Breast epithelium (tissue), 4 donors: Measurements from ENCODE around the gene CPLANE2. TPM values are rescaled to one million over a fixed set of nuclear protein-coding genes. Genes with fewer than 3 reads are reported as not detected.

Experiments used
- DNase-seq, 2 donors: peaks; one replicate each; pipeline ENCODE4 v3.0.0-alpha.2; 2019; ENCODE audit warnings: low spot score in 2 of 2
- H3K27ac ChIP-seq, 2 donors: fragments of 200-600 bp; sonication (generic) in 1 of 2; one replicate each; pipeline ENCODE4 v1.5.1; 2016 to 2019; ENCODE audit warnings: mild to moderate bottlenecking in 1 of 2
- H3K27me3 ChIP-seq, 2 donors: fragments of 200-600 bp; sonication (generic) in 1 of 2; one replicate each; pipeline versions ENCODE4 v1.5.1 to v1.6.0; 2017 to 2019; ENCODE audit warnings: control low read depth in 1 of 2, mild to moderate bottlenecking in 1 of 2
- H3K36me3 ChIP-seq: fragments of 200-600 bp; one replicate; pipeline ENCODE4 v1.5.1; 2019
- H3K4me1 ChIP-seq, 2 donors: fragments of 200-600 bp; sonication (generic); one replicate each; pipeline ENCODE4 v1.5.1; 2016 to 2019; ENCODE audit warnings: control low read depth in 1 of 2
- H3K4me3 ChIP-seq, 3 donors: fragments of 200-600 bp; sonication (generic); 1 replicate in 2 of 3; 2 replicates in 1 of 3; pipeline ENCODE4 v1.5.1; 2016 to 2019; ENCODE audit warnings: mild to moderate bottlenecking in 3 of 3, moderate library complexity in 2 of 3
- H3K9me3 ChIP-seq, 2 donors: fragments of 200-600 bp; sonication (generic) in 1 of 2; one replicate each; pipeline ENCODE4 v1.5.1; 2016 to 2019; ENCODE audit warnings: control low read depth in 1 of 2
- POLR2A ChIP-seq: fragments of 450-650 bp; IDR thresholded peaks from one replicate; pipeline ENCODE4 v1.6.1; 2016; ENCODE audit warnings: antibody characterized with exemption, mild to moderate bottlenecking, moderate library complexity
- POLR2AphosphoS5 ChIP-seq, 3 donors: sonication (generic); formaldehyde crosslinking; IDR thresholded peaks; one replicate each; pipeline ENCODE4 v1.6.1; 2017; ENCODE audit warnings: antibody characterized with exemption in 3 of 3
- intact Hi-C: fragments of 100-400 bp; cut with DNase I; formaldehyde crosslinking; loops from one replicate; pipeline ENCODE4 v1.15.1; 2023; ENCODE audit warnings: low total_unique reads
- total RNA-seq, 3 donors: library from RNA; depleted of rRNA; stranded (reverse); fragments of >200 nt; gene quantifications; one replicate each; pipeline ENCODE4 v1.1.0, GENCODE V29; 2016
- TF ChIP-seq, protein P1 (sequence below), 3 donors: fragments of 450-650 bp; IDR thresholded peaks; one replicate each; pipeline ENCODE4 v1.5.1; 2016 to 2017; ENCODE audit warnings: antibody characterized with exemption in 3 of 3, mild to moderate bottlenecking in 3 of 3, moderate library complexity in 3 of 3

CPLANE2 gene
- total RNA-seq, 3 donors from 2014 or later: 4.3 to 9.5 (median 8.2) TPM

DNA sequence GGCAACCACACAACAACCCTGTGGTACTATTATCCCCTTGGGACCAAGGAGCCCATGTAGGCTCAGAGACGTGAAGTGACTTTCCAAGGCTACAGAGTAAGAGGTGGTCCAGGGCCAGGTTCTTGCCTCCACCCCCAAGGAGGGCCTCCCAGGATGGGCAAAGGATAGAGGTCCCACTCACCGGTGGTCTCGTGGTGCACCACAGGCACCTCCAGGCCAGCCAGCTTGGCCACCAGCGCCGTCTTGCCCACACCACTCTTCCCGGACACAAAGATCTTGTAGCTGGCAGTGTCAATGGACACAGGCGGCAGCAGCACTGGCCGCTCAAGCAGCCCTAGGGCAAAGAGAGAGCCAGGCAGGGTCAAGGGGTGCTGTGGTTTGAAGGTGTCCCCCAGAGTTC lies 3.6 kb downstream of the CPLANE2 start:
- Histone ChIP-seq H3K4me1 (peaks cover 4 to 5% of the 10 kb centered on the region in 2 donors), H3K4me3 (no peak overlapping the region), H3K36me3 (no peaks in the 10 kb centered on the region), H3K9me3 (no peaks in the 10 kb centered on the region), H3K27ac (no peak overlapping the region), H3K27me3 (no peaks in the 10 kb centered on the region)
- TF ChIP-seq, protein P1, sequence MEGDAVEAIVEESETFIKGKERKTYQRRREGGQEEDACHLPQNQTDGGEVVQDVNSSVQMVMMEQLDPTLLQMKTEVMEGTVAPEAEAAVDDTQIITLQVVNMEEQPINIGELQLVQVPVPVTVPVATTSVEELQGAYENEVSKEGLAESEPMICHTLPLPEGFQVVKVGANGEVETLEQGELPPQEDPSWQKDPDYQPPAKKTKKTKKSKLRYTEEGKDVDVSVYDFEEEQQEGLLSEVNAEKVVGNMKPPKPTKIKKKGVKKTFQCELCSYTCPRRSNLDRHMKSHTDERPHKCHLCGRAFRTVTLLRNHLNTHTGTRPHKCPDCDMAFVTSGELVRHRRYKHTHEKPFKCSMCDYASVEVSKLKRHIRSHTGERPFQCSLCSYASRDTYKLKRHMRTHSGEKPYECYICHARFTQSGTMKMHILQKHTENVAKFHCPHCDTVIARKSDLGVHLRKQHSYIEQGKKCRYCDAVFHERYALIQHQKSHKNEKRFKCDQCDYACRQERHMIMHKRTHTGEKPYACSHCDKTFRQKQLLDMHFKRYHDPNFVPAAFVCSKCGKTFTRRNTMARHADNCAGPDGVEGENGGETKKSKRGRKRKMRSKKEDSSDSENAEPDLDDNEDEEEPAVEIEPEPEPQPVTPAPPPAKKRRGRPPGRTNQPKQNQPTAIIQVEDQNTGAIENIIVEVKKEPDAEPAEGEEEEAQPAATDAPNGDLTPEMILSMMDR (IDR thresholded peaks at IDR 0.05): no peak
- TF ChIP-seq POLR2A (no peak), POLR2AphosphoS5 (IDR thresholded peaks at IDR 0.05) (no peak)
- no peak for DNase-seq
- intact Hi-C loops: no loop called here

DNA sequence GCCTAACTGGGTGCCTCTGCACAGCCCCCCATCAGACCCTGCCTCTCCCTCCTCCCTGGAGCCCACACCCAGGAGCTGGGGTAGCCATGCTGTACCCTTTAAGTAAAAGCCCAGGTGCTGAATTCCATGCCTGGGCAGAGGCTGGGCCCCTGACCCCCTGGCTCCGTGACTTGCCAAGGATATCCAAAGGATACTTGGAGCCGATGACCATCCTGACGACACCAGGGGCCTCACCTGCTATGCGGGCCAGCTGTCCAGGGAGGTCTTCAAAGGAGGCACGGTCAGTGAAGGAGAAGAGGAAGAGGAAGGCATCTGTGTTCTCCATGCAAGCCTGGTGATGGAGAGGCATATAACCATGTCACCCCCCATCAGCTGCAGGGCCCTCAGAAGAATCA lies 4.7 kb downstream of the CPLANE2 start:
- Histone ChIP-seq H3K27me3 (peaks cover 4 to 6% of the 10 kb centered on the region in 2 donors), H3K36me3 (no peaks in the 10 kb centered on the region), H3K4me1 (peaks cover 1 to 4% of the 10 kb centered on the region in 2 donors), H3K9me3 (no peaks in the 10 kb centered on the region), H3K27ac (no peak overlapping the region), H3K4me3 (no peak overlapping the region)
- intact Hi-C loops: no loop called here
- no peak for DNase-seq
- no peak for TF ChIP-seq POLR2AphosphoS5 (IDR thresholded peaks at IDR 0.05)
- TF ChIP-seq, protein P1 (IDR thresholded peaks at IDR 0.05): no peak

DNA sequence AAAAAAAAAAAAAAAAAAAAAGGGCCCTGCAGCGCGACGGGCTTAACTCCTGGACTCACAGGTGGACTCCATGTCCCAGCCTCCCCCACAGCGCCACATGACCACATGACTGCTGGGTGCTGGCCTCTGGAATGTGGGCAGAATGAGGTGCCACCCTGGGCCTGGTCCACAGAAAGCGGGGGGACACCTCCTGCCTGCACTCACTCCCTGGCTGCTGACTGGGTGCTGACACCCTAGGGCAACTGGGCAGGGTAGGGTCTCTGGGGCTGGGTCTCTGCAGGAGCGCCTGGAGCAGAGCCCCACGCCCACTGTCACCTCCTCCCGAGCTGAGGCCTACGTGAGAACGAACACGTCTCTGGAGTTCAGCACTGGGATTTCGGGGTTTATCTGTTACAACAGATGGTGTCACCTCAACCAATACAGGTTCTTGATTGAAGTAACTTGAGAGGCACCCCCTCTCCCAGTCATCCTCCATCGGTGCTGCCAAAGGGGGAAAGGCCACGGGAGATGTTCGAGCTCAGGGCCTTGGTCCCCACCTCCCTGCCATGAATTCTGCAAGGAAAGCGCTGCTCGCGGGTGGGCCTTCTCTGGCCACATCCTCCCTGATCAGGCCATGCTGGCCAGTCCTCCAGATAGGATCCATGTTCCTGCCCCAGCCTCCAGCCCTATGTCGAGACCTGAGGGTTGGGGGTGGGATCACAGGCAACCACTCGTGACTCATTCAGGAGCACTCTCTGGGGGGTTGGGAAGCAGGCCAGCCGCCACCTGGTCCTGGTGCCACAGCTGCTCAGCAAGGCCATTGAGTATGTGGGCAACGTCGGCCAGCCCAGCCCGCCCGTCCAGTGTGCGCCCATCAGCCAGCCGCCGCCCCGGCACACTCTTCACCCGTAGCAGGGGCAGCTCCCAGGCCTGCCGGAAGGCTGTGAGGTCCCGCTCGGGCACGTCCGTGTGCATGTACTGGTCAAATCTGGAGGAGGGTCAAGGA lies 5.4 kb downstream of the CPLANE2 start:
- peaks cover 0 to 4% of the 10 kb centered on the region in 2 donors for H3K4me1 ChIP-seq

DNA sequence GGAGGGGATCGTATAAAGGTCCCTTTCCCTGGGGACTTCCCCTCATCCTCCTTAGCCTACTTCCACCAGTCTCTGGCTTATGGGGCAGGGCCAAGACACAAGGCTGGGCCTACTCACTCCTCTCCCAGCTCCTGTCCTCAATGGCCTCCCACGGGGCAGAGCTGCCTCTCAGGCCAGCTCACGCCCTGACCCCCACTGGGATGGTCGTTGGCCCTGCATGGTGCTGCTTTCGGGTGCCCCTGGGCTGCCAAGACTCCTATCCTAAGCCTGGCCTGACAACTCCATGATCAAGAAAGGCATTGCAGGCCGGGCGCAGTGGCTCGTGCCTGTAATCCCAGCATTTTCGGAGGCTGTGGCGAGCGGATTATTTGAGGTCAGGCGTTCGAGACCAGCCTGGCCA lies 6.2 kb downstream of the CPLANE2 start:
- no peaks in the 10 kb centered on the region for H3K4me1 ChIP-seq
- peaks cover 4 to 7% of the 10 kb centered on the region in 2 donors for H3K27me3 ChIP-seq
- intact Hi-C loops: no loop called here

More for the DNA sequence above, 5.4 kb downstream of the CPLANE2 start:
- Histone ChIP-seq H3K27me3 (peaks cover 4 to 7% of the 10 kb centered on the region in 2 donors), H3K4me3 (no peak overlapping the region), H3K36me3 (no peaks in the 10 kb centered on the region), H3K9me3 (no peaks in the 10 kb centered on the region), H3K27ac (no peak overlapping the region)
- no peak for DNase-seq
- intact Hi-C loops: no loop called here
- TF ChIP-seq, protein P1 (IDR thresholded peaks at IDR 0.05): no peak
- TF ChIP-seq POLR2A (no peak), POLR2AphosphoS5 (IDR thresholded peaks at IDR 0.05) (no peak)

More for the DNA sequence above, 6.2 kb downstream of the CPLANE2 start:
- Histone ChIP-seq H3K9me3 (no peaks in the 10 kb centered on the region), H3K27ac (no peak overlapping the region), H3K4me3 (no peak overlapping the region), H3K36me3 (no peaks in the 10 kb centered on the region)
- TF ChIP-seq POLR2AphosphoS5 (IDR thresholded peaks at IDR 0.05) (no peak), POLR2A (no peak)
- TF ChIP-seq, protein P1 (IDR thresholded peaks at IDR 0.05): no peak
- DNase-seq: no peak
